Astrocyte of the spinal cord (primary cell): ENCODE results near the gene FAM3B.
A peak's percentile ranks its signal among the peaks of the same experiment; 100 is the strongest.

Experiments
- DNase-seq: peaks from one replicate; pipeline ENCODE4 v3.0.0; 2011; ENCODE audit warnings: low read depth, low spot score
- H3K4me3 ChIP-seq: 2 replicates; pipeline ENCODE4 v1.5.1; 2011; ENCODE audit warnings: low read depth, mild to moderate bottlenecking, low read length, moderate library complexity
- CTCF ChIP-seq: IDR thresholded peaks from 2 replicates; pipeline ENCODE4 v1.5.1; 2012; ENCODE audit warnings: low read depth, mild to moderate bottlenecking, low read length, inconsistent platforms
- in situ Hi-C: cut with HindIII; loops from 2 replicates; pipeline ENCODE4 v1.10.0; 2017; ENCODE audit warnings: low sequenced_read_pairs

Gene FAM3B

GRCh38 chr21:41282412-41282811 lies 34.2 kb upstream of the FAM3B start:
- no peak for DNase-seq
- in situ Hi-C loops: no loop called here
- no peak overlapping the region for H3K4me3 ChIP-seq
- TF ChIP-seq CTCF: no peak

- DNase-seq: peak; percentile 75
- peak; percentile 72 for TF ChIP-seq CTCF
- no peak overlapping the region for H3K4me3 ChIP-seq
- in situ Hi-C loops: no loop called here
Observed at GRCh38 chr21:41283211-41283818, 33.3 kb upstream of the FAM3B start.

- H3K4me3 ChIP-seq: no peak overlapping the region
- TF ChIP-seq CTCF: no peak
- in situ Hi-C loops: no loop called here
- DNase-seq: no peak
Observed at GRCh38 chr21:41289431-41289830, 27.2 kb upstream of the FAM3B start.

GRCh38 chr21:41290106-41290799 lies 26.3 kb upstream of the FAM3B start:
- DNase-seq: no peak
- no peak for TF ChIP-seq CTCF
- in situ Hi-C loops: no loop called here
- H3K4me3 ChIP-seq: no peak overlapping the region

GRCh38 chr21:41294548-41295231 lies 21.9 kb upstream of the FAM3B start:
- in situ Hi-C loops: no loop called here
- TF ChIP-seq CTCF: no peak
- no peak overlapping the region for H3K4me3 ChIP-seq
- no peak for DNase-seq

- in situ Hi-C loops: no loop called here
- DNase-seq: no peak
- no peak overlapping the region for H3K4me3 ChIP-seq
- TF ChIP-seq CTCF: no peak
Observed at GRCh38 chr21:41295721-41296254, 20.8 kb upstream of the FAM3B start.
